ENCODE results near the gene CAMSAP1. TPM values are rescaled to one million over a fixed set of nuclear protein-coding genes. Genes with fewer than 3 reads are reported as not detected.

Gene CAMSAP1
- total RNA-seq, 2 experiments from 2014 or later: 19.9 to 21.8 TPM

GRCh38 chr9:135888126-135888765 lies 19.1 kb downstream of the CAMSAP1 start:
- no peaks in the 10 kb centered on the region for H3K36me3 Mint-ChIP-seq
- H3K4me3 Mint-ChIP-seq: no peak overlapping the region
- H3K27me3 Mint-ChIP-seq: no peaks in the 10 kb centered on the region
- no peaks in the 10 kb centered on the region for H3K9me3 Mint-ChIP-seq
- no peak for DNase-seq
- peak overlapping the region; percentile 76 for H3K27ac Mint-ChIP-seq
- peaks cover 58% of the 10 kb centered on the region for H3K4me1 Mint-ChIP-seq

- DNase-seq: peak; percentile 72
- peaks cover 55% of the 10 kb centered on the region for H3K4me1 Mint-ChIP-seq
- peak overlapping the region; percentile 76 for H3K27ac Mint-ChIP-seq
- peak overlapping the region; percentile 60 for H3K4me3 Mint-ChIP-seq
- no peaks in the 10 kb centered on the region for H3K36me3 Mint-ChIP-seq
- no peaks in the 10 kb centered on the region for H3K9me3 Mint-ChIP-seq
- no peaks in the 10 kb centered on the region for H3K27me3 Mint-ChIP-seq
These were observed 19.7 kb downstream of the CAMSAP1 start for GRCh38 chr9:135887585-135888050.

GRCh38 chr9:135887021-135887507 lies 20.3 kb downstream of the CAMSAP1 start:
- Mint-ChIP-seq H3K27ac (peak overlapping the region; percentile 76), H3K4me1 (peaks cover 54% of the 10 kb centered on the region), H3K9me3 (no peaks in the 10 kb centered on the region), H3K4me3 (peak overlapping the region; percentile 60), H3K27me3 (no peaks in the 10 kb centered on the region), H3K36me3 (no peaks in the 10 kb centered on the region)
- no peak for DNase-seq

GRCh38 chr9:135886147-135886981 lies 21.0 kb downstream of the CAMSAP1 start:
- Mint-ChIP-seq H3K4me3 (no peak overlapping the region), H3K36me3 (no peaks in the 10 kb centered on the region)

GRCh38 chr9:135885100-135885853 lies 22.1 kb downstream of the CAMSAP1 start:
- no peaks in the 10 kb centered on the region for H3K27me3 Mint-ChIP-seq
- H3K4me1 Mint-ChIP-seq: peaks cover 49% of the 10 kb centered on the region
- H3K9me3 Mint-ChIP-seq: no peaks in the 10 kb centered on the region
- no peaks in the 10 kb centered on the region for H3K36me3 Mint-ChIP-seq
- DNase-seq: no peak
- no peak overlapping the region for H3K27ac Mint-ChIP-seq
- H3K4me3 Mint-ChIP-seq: no peak overlapping the region

More at GRCh38 chr9:135886147-135886981, 21.0 kb downstream of the CAMSAP1 start:
- no peak for DNase-seq
- peak overlapping the region; percentile 76 for H3K27ac Mint-ChIP-seq
- H3K9me3 Mint-ChIP-seq: no peaks in the 10 kb centered on the region
- H3K27me3 Mint-ChIP-seq: no peaks in the 10 kb centered on the region
- H3K4me1 Mint-ChIP-seq: peaks cover 50% of the 10 kb centered on the region

- Mint-ChIP-seq H3K27ac (no peak overlapping the region), H3K36me3 (no peaks in the 10 kb centered on the region), H3K27me3 (no peaks in the 10 kb centered on the region), H3K4me1 (peaks cover 49% of the 10 kb centered on the region), H3K4me3 (no peak overlapping the region), H3K9me3 (no peaks in the 10 kb centered on the region)
- DNase-seq: no peak
These were observed 22.9 kb downstream of the CAMSAP1 start for GRCh38 chr9:135884328-135885035.

- H3K4me3 Mint-ChIP-seq: no peak overlapping the region
- no peak overlapping the region for H3K27ac Mint-ChIP-seq
- H3K9me3 Mint-ChIP-seq: no peaks in the 10 kb centered on the region
- H3K36me3 Mint-ChIP-seq: no peaks in the 10 kb centered on the region
- H3K4me1 Mint-ChIP-seq: peaks cover 49% of the 10 kb centered on the region
- H3K27me3 Mint-ChIP-seq: no peaks in the 10 kb centered on the region
- no peak for DNase-seq
These were observed 23.8 kb downstream of the CAMSAP1 start for GRCh38 chr9:135883410-135884089.

GRCh38 chr9:135882011-135882410 lies 25.3 kb downstream of the CAMSAP1 start:
- peaks cover 45% of the 10 kb centered on the region for H3K4me1 Mint-ChIP-seq
- H3K27ac Mint-ChIP-seq: no peak overlapping the region
- no peaks in the 10 kb centered on the region for H3K9me3 Mint-ChIP-seq
- no peak overlapping the region for H3K4me3 Mint-ChIP-seq
- no peaks in the 10 kb centered on the region for H3K27me3 Mint-ChIP-seq
- H3K36me3 Mint-ChIP-seq: no peaks in the 10 kb centered on the region
- DNase-seq: no peak

- Mint-ChIP-seq H3K27ac (no peak overlapping the region), H3K36me3 (peaks cover 3% of the 10 kb centered on the region), H3K4me3 (no peak overlapping the region), H3K9me3 (no peaks in the 10 kb centered on the region), H3K27me3 (no peaks in the 10 kb centered on the region), H3K4me1 (peaks cover 33% of the 10 kb centered on the region)
- DNase-seq: no peak
These were observed 26.9 kb downstream of the CAMSAP1 start for GRCh38 chr9:135880438-135880837.

GRCh38 chr9:135879619-135880018 lies 27.7 kb downstream of the CAMSAP1 start:
- Mint-ChIP-seq H3K4me3 (no peak overlapping the region), H3K36me3 (peaks cover 3% of the 10 kb centered on the region), H3K27me3 (no peaks in the 10 kb centered on the region), H3K27ac (no peak overlapping the region), H3K4me1 (peaks cover 29% of the 10 kb centered on the region), H3K9me3 (no peaks in the 10 kb centered on the region)
- no peak for DNase-seq

GRCh38 chr9:135879237-135879601 lies 28.1 kb downstream of the CAMSAP1 start:
- H3K4me3 Mint-ChIP-seq: no peak overlapping the region
- H3K36me3 Mint-ChIP-seq: peaks cover 3% of the 10 kb centered on the region
- no peaks in the 10 kb centered on the region for H3K27me3 Mint-ChIP-seq
- no peak overlapping the region for H3K27ac Mint-ChIP-seq
- no peak for DNase-seq
- no peaks in the 10 kb centered on the region for H3K9me3 Mint-ChIP-seq
- peaks cover 29% of the 10 kb centered on the region for H3K4me1 Mint-ChIP-seq

GRCh38 chr9:135878528-135879236 lies 28.7 kb downstream of the CAMSAP1 start:
- peaks cover 3% of the 10 kb centered on the region for H3K36me3 Mint-ChIP-seq
- peaks cover 23% of the 10 kb centered on the region for H3K4me1 Mint-ChIP-seq
- no peak overlapping the region for H3K4me3 Mint-ChIP-seq
- no peak overlapping the region for H3K27ac Mint-ChIP-seq
- no peaks in the 10 kb centered on the region for H3K9me3 Mint-ChIP-seq
- H3K27me3 Mint-ChIP-seq: no peaks in the 10 kb centered on the region
- no peak for DNase-seq

- no peaks in the 10 kb centered on the region for H3K9me3 Mint-ChIP-seq
- no peak overlapping the region for H3K4me3 Mint-ChIP-seq
- H3K27me3 Mint-ChIP-seq: no peaks in the 10 kb centered on the region
- H3K4me1 Mint-ChIP-seq: peaks cover 23% of the 10 kb centered on the region
- peaks cover 3% of the 10 kb centered on the region for H3K36me3 Mint-ChIP-seq
- no peak overlapping the region for H3K27ac Mint-ChIP-seq
- DNase-seq: no peak
These were observed 29.4 kb downstream of the CAMSAP1 start for GRCh38 chr9:135877791-135878527.
